Stomach (tissue), 4 donors: ENCODE data around the gene IGSF3.

Source experiments
- POLR2A ChIP-seq, 4 donors: fragments of 450-650 bp; IDR thresholded peaks; one replicate each; pipeline ENCODE4 v1.6.1; 2016; ENCODE audit warnings: antibody characterized with exemption in 4 of 4, control low read depth in 2 of 4, mild to moderate bottlenecking in 1 of 4, moderate library complexity in 1 of 4
- TF ChIP-seq, protein P1 (sequence below), 7 experiments: fragments of 450-650 bp in 4 of 7; fragments of 200-600 bp in 3 of 7; sonication (generic) in 3 of 7; IDR thresholded peaks; one replicate each; pipeline ENCODE4 v1.5.1; 2016 to 2019; ENCODE audit warnings: antibody characterized with exemption in 7 of 7, control low read depth in 2 of 7, mild to moderate bottlenecking in 1 of 7

DNA sequence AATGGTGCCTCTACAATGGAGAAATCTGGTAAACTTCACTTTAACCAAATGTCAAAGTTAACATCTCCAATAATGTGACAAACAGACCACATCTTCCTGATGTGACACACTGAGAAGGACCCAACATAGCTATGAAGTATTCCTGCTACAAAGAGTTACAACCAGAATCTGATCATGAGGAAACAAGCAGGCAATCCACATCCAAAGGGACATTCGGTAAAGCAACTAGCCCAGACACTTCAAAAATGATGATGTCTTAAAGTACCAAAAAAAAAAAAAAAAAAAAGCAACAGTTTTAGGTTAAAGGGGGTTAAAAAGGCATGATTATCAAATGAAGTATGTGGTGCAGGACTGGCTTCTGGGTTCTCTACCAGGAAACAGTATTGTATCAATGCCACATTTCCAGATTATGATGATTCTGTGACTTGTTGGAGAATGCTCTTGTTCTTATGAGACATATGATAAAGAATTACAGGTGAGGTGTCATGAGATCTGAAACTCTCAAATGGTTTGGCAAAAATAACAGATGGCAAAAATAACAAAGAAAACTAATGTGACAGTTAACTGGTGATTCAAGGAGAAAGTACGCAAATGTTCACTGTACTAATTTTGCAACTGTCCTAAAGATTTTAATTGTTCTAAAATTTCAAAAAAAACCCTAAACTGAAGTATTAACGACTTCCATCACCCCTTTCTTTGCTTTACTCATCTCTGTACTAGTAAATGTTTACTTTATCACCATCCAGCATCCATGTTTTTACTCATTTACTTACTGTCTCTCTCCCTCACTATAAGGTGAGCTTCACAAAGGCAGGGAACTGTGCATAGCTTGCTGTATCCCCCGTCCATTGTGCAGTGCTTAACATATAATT lies 99.5 kb downstream of the IGSF3 start:
- TF ChIP-seq POLR2A (IDR thresholded peaks at IDR 0.05): no peak
- TF ChIP-seq, protein P1, sequence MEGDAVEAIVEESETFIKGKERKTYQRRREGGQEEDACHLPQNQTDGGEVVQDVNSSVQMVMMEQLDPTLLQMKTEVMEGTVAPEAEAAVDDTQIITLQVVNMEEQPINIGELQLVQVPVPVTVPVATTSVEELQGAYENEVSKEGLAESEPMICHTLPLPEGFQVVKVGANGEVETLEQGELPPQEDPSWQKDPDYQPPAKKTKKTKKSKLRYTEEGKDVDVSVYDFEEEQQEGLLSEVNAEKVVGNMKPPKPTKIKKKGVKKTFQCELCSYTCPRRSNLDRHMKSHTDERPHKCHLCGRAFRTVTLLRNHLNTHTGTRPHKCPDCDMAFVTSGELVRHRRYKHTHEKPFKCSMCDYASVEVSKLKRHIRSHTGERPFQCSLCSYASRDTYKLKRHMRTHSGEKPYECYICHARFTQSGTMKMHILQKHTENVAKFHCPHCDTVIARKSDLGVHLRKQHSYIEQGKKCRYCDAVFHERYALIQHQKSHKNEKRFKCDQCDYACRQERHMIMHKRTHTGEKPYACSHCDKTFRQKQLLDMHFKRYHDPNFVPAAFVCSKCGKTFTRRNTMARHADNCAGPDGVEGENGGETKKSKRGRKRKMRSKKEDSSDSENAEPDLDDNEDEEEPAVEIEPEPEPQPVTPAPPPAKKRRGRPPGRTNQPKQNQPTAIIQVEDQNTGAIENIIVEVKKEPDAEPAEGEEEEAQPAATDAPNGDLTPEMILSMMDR (IDR thresholded peaks at IDR 0.05): no peak
